ENCODE results near the gene RMP24. TPM values are rescaled to one million over a fixed set of nuclear protein-coding genes. Genes with fewer than 3 reads are reported as not detected.

The RMP24 gene

Small RNA genes lying within 50 kb of the gene (microRNA-seq; reads per million reads assigned to microRNA genes)
- not detected for gene MIR3929 (ENCODE audit: unreplicated experiment)

Other genes starting within 250 kb of the RMP24 start
- 34.9 and 41.9 TPM in 2 replicates for gene RPRD1A, start 94.9 kb downstream of the RMP24 start, total RNA-seq
- gene SLC39A6, start 156.7 kb downstream of the RMP24 start, total RNA-seq: 75.8 and 79.2 TPM in 2 replicates
- gene ELP2, start 157.2 kb downstream of the RMP24 start, total RNA-seq: 89.9 and 93.4 TPM in 2 replicates
- gene MOCOS, start 214.8 kb downstream of the RMP24 start, total RNA-seq: 5.2 and 5.5 TPM in 2 replicates